SH-SY5Y (cell line): ENCODE measurements around the gene ATP8A1.

Source experiments
- GATA2 ChIP-seq: IDR thresholded peaks from 2 replicates; pipeline ENCODE4 v1.6.1; 2011; ENCODE audit warnings: mild to moderate bottlenecking, low read depth, low read length
- GATA3 ChIP-seq: IDR thresholded peaks from 2 replicates; pipeline ENCODE4 v1.6.1; 2011; ENCODE audit warnings: low read depth, mild to moderate bottlenecking, low read length, moderate library complexity

The ATP8A1 gene

GRCh38 chr4:42497142-42497910 is 159.6 kb downstream of the ATP8A1 start:
- TF ChIP-seq GATA2 (no peak), GATA3 (no peak)

GRCh38 chr4:42492962-42493361 is 163.9 kb downstream of the ATP8A1 start:
- TF ChIP-seq GATA3, result no peak
- TF ChIP-seq GATA2, result no peak

GRCh38 chr4:42490015-42490414 is 166.9 kb downstream of the ATP8A1 start:
- no peak for TF ChIP-seq GATA2
- TF ChIP-seq GATA3, result no peak

- TF ChIP-seq GATA2 (no peak), GATA3 (no peak)
These were observed 167.8 kb downstream of the ATP8A1 start for GRCh38 chr4:42489095-42489494.

GRCh38 chr4:42488554-42488953 is 168.4 kb downstream of the ATP8A1 start:
- no peak for TF ChIP-seq GATA2

GRCh38 chr4:42488114-42488513 is 168.8 kb downstream of the ATP8A1 start:
- TF ChIP-seq GATA3 (no peak), GATA2 (no peak)

GRCh38 chr4:42487230-42487629 is 169.7 kb downstream of the ATP8A1 start:
- TF ChIP-seq GATA3 (no peak), GATA2 (no peak)

- TF ChIP-seq GATA2, result no peak
- TF ChIP-seq GATA3, result no peak
These were observed 172.3 kb downstream of the ATP8A1 start for GRCh38 chr4:42484630-42485029.

- TF ChIP-seq GATA2 (no peak), GATA3 (no peak)
These were observed 173.2 kb downstream of the ATP8A1 start for GRCh38 chr4:42483426-42484379.

GRCh38 chr4:42482516-42483327 is 174.2 kb downstream of the ATP8A1 start:
- TF ChIP-seq GATA3 (peak; percentile 97), GATA2 (peak; percentile 79)

GRCh38 chr4:42480717-42481116 is 176.2 kb downstream of the ATP8A1 start:
- no peak for TF ChIP-seq GATA2
- TF ChIP-seq GATA3, result no peak

GRCh38 chr4:42480281-42480680 is 176.6 kb downstream of the ATP8A1 start:
- no peak for TF ChIP-seq GATA2
- no peak for TF ChIP-seq GATA3

- TF ChIP-seq GATA3 (no peak), GATA2 (no peak)
These were observed 178.0 kb downstream of the ATP8A1 start for GRCh38 chr4:42478946-42479345.

GRCh38 chr4:42478509-42478908 is 178.4 kb downstream of the ATP8A1 start:
- TF ChIP-seq GATA2 (no peak), GATA3 (no peak)
